HG03520 (cell line): Measurements from ENCODE around the gene MPO.

Experiments used
- ATAC-seq: cut with Tn5 transposase; IDR thresholded peaks from one replicate; pipeline ENCODE4 v1.9.1; 2021; ENCODE audit warnings: mild to moderate bottlenecking, moderate library complexity; ENCODE audit not compliant: unreplicated experiment

MPO gene

GRCh38 chr17:58281511-58282011 lies 826 bp upstream of the MPO start:
- no peak for ATAC-seq

GRCh38 chr17:58279736-58280479 lies 827 bp downstream of the MPO start:
- ATAC-seq: no peak

DNA sequence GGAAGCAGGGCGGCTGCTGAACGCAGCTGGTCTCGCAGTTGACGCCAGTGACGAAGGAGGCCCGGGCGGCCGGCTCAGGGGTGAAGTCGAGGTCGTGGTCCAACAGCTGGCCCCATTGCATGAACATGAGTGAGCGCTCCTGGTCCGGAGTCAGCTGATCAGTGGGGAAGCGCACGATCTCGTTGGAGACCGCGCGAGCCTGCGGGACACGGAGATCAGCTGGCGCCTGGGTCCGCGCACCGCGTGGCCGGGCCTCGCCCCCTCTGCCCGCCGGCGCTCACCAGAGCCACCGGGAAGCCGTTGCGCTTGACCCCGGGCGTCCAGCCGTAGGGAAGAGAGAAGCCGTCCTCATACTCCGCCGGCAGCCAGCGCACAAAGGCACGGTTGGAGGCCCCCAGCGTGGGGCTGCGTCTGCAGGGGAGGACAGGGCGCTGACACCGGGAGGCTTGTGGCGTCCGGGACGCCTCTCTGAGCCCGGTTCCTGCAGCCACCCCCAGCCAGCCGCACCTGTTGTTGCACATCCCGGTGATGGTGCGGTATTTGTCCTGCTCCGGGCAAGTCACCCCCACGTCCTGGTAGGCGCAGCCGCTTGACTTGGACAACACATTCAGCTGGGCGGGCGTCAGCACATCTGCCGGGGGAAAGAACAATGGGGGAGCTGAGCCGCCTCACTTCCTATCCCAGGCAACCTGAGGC lies 1.6 kb downstream of the MPO start:
- ATAC-seq: no peak

DNA sequence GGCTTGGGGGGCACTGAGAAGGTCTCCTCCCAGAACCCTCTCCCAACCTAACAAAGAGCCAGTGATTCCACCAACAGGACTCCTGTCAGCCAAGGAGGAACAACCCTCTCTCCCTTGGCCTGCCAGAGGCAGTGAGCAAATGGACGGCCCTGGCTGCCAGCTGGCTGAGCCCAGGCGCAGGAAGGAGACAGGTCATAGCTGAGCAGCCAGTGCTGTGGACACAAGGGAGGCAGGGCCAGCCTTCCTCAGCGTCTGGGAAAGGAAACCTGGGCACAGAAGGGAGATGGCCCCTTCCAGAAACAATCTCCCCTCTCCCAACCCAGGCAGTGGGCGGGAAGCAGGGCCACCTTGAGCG lies 2.1 kb downstream of the MPO start:
- no peak for ATAC-seq

- ATAC-seq: no peak
Observed at GRCh38 chr17:58277802-58278595, 2.7 kb downstream of the MPO start.

DNA sequence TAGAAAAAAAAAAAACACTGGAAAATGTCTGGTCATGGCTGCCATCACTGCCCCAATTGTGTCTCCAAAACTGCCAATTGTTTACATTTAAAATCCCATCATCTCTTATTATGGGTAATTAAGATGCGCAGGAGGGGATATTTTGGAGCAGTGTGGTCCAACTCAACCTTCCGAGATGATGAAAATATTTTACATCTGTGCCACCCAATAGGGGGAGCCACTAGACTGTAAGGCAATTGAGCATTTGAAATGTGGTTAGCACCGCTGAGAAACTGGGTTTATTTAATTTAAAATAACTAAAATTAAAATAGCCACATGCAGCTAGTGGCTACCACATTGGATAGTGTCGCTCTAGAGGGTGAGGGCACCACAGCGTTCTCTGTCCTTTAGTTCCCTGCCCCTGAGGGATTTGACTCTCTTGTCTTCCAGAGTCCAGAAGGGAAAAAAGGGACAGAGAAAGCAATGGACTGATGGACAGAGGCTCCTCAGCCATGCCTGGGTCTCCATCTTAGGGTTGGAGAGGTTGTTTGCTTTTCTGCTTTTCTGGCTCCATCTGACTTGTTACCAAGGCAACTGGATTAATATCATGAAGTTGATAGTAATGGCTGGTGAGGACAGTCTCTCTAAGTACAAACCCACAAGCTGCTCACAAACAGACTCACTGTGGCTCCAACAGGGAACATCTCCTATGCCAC lies 3.5 kb downstream of the MPO start:
- ATAC-seq: no peak

- ATAC-seq: no peak
Observed at GRCh38 chr17:58276423-58276822, 4.3 kb downstream of the MPO start.

DNA sequence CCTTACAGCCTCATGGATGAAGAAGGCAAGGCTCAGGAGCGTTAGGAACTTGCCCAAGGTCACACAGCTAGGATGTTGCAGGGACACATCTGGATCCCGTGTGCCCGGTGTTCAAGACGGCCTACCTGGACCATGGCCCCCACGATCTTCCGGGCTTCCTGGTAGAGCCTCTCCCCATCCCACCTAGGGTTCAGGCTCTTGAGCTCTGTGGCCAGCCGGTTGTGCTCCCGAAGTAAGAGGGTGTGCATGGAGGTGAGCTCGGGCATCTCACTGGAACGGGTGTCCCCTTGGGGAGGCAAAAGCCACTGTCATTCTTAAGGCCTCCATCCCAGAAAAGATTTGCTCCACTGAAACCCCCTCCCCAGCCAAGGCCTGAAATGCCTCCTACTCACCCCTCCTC lies 5.3 kb downstream of the MPO start:
- no peak for ATAC-seq

DNA sequence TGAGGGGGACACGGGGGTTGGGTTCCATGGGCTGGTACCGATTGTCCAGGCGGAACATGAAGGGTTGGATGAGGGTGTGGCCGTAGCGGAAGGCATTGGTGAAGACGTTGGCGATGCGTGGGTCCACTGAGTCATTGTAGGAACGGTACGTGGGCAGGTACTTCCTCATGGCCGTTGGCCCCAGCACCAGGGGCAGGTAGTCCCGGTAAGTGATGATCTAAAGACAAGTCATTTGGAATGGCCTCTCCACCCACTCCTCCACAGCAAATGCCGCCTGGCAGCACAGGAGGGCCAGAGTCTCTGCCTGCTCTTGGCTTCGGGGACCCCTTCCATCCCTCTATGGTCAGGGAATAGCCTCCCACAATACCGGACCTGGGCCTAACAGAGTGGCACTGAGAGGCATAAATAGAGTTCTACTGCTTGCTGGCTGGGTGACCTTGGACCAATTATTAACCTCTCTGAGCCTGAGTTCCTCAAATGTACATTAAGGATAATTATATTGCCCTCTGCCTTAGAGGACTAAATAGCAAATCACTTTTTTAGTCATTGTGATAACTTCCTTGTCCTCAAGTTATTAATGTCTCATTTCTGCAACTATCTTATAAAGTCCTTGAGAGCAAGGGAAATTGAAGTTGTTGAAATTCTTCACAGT lies 7.2 kb downstream of the MPO start:
- no peak for ATAC-seq

DNA sequence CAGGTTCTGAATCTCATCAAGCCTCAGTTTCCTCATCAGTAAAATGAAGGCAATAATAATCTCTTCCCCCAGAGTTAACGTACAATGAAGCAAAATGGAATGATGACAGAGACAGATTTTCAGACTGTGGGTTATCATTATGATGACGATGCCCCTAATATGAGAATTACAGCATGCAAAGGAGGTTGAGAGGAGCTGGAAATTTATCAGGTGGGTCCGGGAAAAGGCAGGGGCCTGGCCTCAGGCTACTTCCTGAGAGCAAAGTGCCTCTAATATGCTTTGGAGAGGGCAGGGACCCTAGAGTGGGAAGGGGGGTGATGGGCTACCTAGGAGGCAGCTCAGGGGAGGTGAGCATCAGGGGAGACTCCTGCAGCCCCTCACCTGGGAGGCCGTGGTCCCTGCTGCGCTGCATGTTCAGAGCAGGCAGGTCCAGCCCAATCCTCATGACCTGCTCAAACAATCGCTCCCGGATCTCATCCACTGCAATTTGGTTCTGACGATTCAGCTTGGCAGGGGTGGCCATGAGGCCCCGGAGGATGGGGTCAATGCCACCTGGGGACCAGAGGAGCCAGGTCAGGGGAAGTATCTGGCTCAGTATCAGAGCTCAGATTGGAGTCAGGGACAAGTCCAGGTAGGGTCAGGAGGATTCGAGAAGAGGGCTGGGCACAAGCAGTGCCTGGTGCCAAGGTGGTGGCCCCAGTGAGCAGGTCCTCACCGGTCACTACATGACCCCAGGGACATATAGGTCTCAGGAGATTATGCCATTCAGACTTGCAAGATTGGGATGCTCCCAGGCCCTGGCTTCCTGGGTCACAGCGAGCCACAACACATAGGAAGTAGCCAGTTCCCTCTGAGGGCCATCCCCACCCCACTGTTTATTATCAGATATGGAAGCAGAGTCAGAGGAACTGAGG lies 8.1 kb downstream of the MPO start:
- ATAC-seq: no peak

GRCh38 chr17:58271216-58271931 lies 9.4 kb downstream of the MPO start:
- ATAC-seq: no peak

GRCh38 chr17:58270476-58271215 lies 10.1 kb downstream of the MPO start:
- no peak for ATAC-seq

GRCh38 chr17:58269557-58270291 lies 11.0 kb downstream of the MPO start:
- ATAC-seq: no peak

GRCh38 chr17:58268774-58269556 lies 11.8 kb downstream of the MPO start:
- ATAC-seq: no peak

GRCh38 chr17:58268326-58268725 lies 12.4 kb downstream of the MPO start:
- no peak for ATAC-seq
